ENCODE measurements around the gene PPIP5K2. TPM values are rescaled to one million over a fixed set of nuclear protein-coding genes. Genes with fewer than 3 reads are reported as not detected.
"Not testable (repeated sequence)": the region's sequence is repeated elsewhere in the genome, so short reads cannot be mapped to it uniquely, and the experiment has no call there.

Gene PPIP5K2
- 59.5 and 71.5 TPM in 2 replicates for total RNA-seq (ENCODE audit: low replicate concordance)
- long read RNA-seq, partial matches to known transcripts, result 60 of 73 reads
- long read RNA-seq, other reads (novel, unspliced or antisense), result 12 of 73 reads

GRCh38 chr5:103119765-103120606, at the start of gene PPIP5K2, which contains the start of gene GIN1:
TSS of gene PPIP5K2 (plus strand) at chr5:103120301. CDS start at chr5:103129590, 9,289 bp downstream.
TSS of gene GIN1 (minus strand) at chr5:103120138. CDS start at chr5:103108707, 11,431 bp downstream.
- Mint-ChIP-seq H3K4me3 (peak within 1 kb of the TSS; percentile 96), H3K9me3 (no peaks in the 10 kb centered on the region), H3K36me3 (peaks cover 11% of the 10 kb centered on the region), H3K27me3 (no peaks in the 10 kb centered on the region), H3K27ac (peak within 1 kb of the TSS; percentile 99), H3K4me1 (ENCODE audit: unreplicated experiment) (peaks cover 16% of the 10 kb centered on the region)
- peak; percentile 97 for DNase-seq (ENCODE audit: extremely low spot score, unreplicated experiment)
- TF ChIP-seq CTCF (conservative IDR thresholded peaks at IDR 0.05), result peak; percentile 17

- H3K27ac Mint-ChIP-seq; H3K4me1 Mint-ChIP-seq (ENCODE audit: unreplicated experiment); H3K27me3 Mint-ChIP-seq; H3K36me3 Mint-ChIP-seq; DNase-seq (ENCODE audit: extremely low spot score, unreplicated experiment); H3K4me3 Mint-ChIP-seq: not testable (repeated sequence)
- peaks cover 28% of the 10 kb centered on the region for H3K9me3 Mint-ChIP-seq
Observed at GRCh38 chr5:103073500-103073899, 46.6 kb upstream of the PPIP5K2 start.

- H3K27ac Mint-ChIP-seq, result no peak overlapping the region
- no peak for DNase-seq (ENCODE audit: extremely low spot score, unreplicated experiment)
- H3K27me3 Mint-ChIP-seq, result peaks cover 4% of the 10 kb centered on the region
- no peaks in the 10 kb centered on the region for H3K4me1 Mint-ChIP-seq (ENCODE audit: unreplicated experiment)
- peaks cover 3% of the 10 kb centered on the region for H3K36me3 Mint-ChIP-seq
- no peak for TF ChIP-seq CTCF (conservative IDR thresholded peaks at IDR 0.05)
- no peak overlapping the region for H3K4me3 Mint-ChIP-seq
- H3K9me3 Mint-ChIP-seq, result peaks cover 33% of the 10 kb centered on the region
Observed at GRCh38 chr5:103075442-103075841, 44.7 kb upstream of the PPIP5K2 start.

- no peak overlapping the region for H3K4me3 Mint-ChIP-seq
- no peak for TF ChIP-seq CTCF (conservative IDR thresholded peaks at IDR 0.05)
- H3K9me3 Mint-ChIP-seq, result peaks cover 42% of the 10 kb centered on the region
- no peak for DNase-seq (ENCODE audit: extremely low spot score, unreplicated experiment)
- H3K36me3 Mint-ChIP-seq, result peaks cover 12% of the 10 kb centered on the region
- H3K27ac Mint-ChIP-seq, result no peak overlapping the region
- H3K4me1 Mint-ChIP-seq (ENCODE audit: unreplicated experiment), result no peaks in the 10 kb centered on the region
- H3K27me3 Mint-ChIP-seq, result peaks cover 4% of the 10 kb centered on the region
Observed at GRCh38 chr5:103079796-103080195, 40.3 kb upstream of the PPIP5K2 start.

GRCh38 chr5:103086547-103086946, 33.6 kb upstream of the PPIP5K2 start:
- peaks cover 26% of the 10 kb centered on the region for H3K36me3 Mint-ChIP-seq
- H3K9me3 Mint-ChIP-seq, result peaks cover 26% of the 10 kb centered on the region
- DNase-seq (ENCODE audit: extremely low spot score, unreplicated experiment), result no peak
- TF ChIP-seq CTCF (conservative IDR thresholded peaks at IDR 0.05), result no peak
- H3K4me3 Mint-ChIP-seq, result no peak overlapping the region
- H3K27me3 Mint-ChIP-seq, result no peaks in the 10 kb centered on the region
- no peaks in the 10 kb centered on the region for H3K4me1 Mint-ChIP-seq (ENCODE audit: unreplicated experiment)
- H3K27ac Mint-ChIP-seq, result no peak overlapping the region

- Mint-ChIP-seq H3K4me1 (ENCODE audit: unreplicated experiment) (no peaks in the 10 kb centered on the region), H3K27ac (no peak overlapping the region), H3K9me3 (peaks cover 11% of the 10 kb centered on the region), H3K4me3 (no peak overlapping the region), H3K36me3 (peaks cover 19% of the 10 kb centered on the region), H3K27me3 (no peaks in the 10 kb centered on the region)
- DNase-seq (ENCODE audit: extremely low spot score, unreplicated experiment), result no peak
- no peak for TF ChIP-seq CTCF (conservative IDR thresholded peaks at IDR 0.05)
Observed at GRCh38 chr5:103089272-103089671, 30.8 kb upstream of the PPIP5K2 start.
